ENCODE results near the gene FANCI. TPM values are rescaled to one million over a fixed set of nuclear protein-coding genes. Genes with fewer than 3 reads are reported as not detected.

Gene FANCI
- total and polyA plus RNA-seq, 2 of the 4 experiments (the other 2 are of a cell fraction) = 13.2 to 34.2 TPM

DNA sequence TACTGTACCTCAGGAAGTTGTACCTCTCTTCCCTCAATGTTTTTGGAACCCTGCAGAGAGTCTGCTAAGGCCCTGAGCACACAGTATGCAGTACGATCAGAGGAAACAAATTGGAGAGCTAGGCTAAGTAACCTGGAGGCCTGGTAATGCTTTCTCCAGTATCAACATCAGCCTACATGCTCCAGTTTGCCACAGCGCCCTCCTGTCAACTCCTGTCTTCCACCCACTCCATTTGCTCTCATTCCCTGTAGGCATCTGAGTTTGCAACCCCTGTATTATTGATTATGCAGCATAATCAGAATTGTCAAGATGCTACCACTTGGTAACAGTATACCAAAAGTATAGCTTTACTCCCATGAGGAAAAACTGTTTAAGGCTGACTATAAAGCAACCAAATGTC, 76.4 kb downstream of the FANCI start:
- H3K9ac ChIP-seq (ENCODE audit: low read depth, low read length) = no peak overlapping the region
- H3K4me2 ChIP-seq (ENCODE audit: low read depth, low read length) = no peak overlapping the region
- H4K5ac ChIP-seq (ENCODE audit: low read depth, low read length) = no peak overlapping the region
- H3K18ac ChIP-seq (ENCODE audit: low read depth, low read length) = no peak overlapping the region
- CTCF ChIA-PET = interaction anchor here (0.5 kb wide), 1 partner anchor 262 kb away, joined by 3 read pairs; no protein-coding TSS in a partner anchor
- TF ChIP-seq BHLHE40 (IDR thresholded peaks at IDR 0.05; ENCODE audit: low read depth, low read length) = no peak
- TF ChIP-seq MAFK (IDR thresholded peaks at IDR 0.05; ENCODE audit: low read depth, low read length) = peak; percentile 57
- H3K4me3 ChIP-seq (ENCODE audit: insufficient read depth, low read depth, low read length) = no peak overlapping the region
- H3K27ac ChIP-seq (ENCODE audit: insufficient read depth, low read length) = no peak overlapping the region
- POLR2A ChIA-PET (ENCODE audit: unreplicated experiment) = no interaction called here
- WGBS, 2 experiments (ENCODE audit: extremely low coverage in 2 of 2, insufficient read length in 1 of 2) = 100% methylated on average over 1 of the region's 2 CpGs; no CpG with 5 or more reads in 1 of the 2 experiments
- BruUV-seq (replicated peaks) = no TSS peak
- H2BK20ac ChIP-seq (ENCODE audit: low read depth, low read length) = no peak overlapping the region
- no peak overlapping the region for H3K56ac ChIP-seq (ENCODE audit: extremely low read depth, insufficient read depth, low read length)
- no peaks in the 10 kb centered on the region for H3K27me3 ChIP-seq (ENCODE audit: control insufficient read depth, insufficient read depth, low read length)
- in situ Hi-C loops (cut with MboI; ENCODE audit: low sequenced_read_pairs) (no loop called here), dilution Hi-C loops (cut with HindIII; ENCODE audit: low sequenced_read_pairs, unreplicated experiment) (no loop called here), intact Hi-C loops (cut with micrococcal nuclease) (no loop called here)
- no peak overlapping the region for H2BK5ac ChIP-seq (ENCODE audit: low read depth, low read length, poor library complexity, severe bottlenecking)
- no peak overlapping the region for H3K4ac ChIP-seq (ENCODE audit: low read depth, low read length)
- H3K9me1 ChIP-seq (ENCODE audit: insufficient read depth, low read length) = peaks cover 7% of the 10 kb centered on the region
- H3K36me3 ChIP-seq (ENCODE audit: control insufficient read depth, insufficient read depth, low read length) = peaks cover 89% of the 10 kb centered on the region
- no peaks in the 10 kb centered on the region for H3K4me1 ChIP-seq (ENCODE audit: control insufficient read depth, insufficient read depth, low read length)
- ATAC-seq (ENCODE audit: low read depth) (no peak), DNase-seq (no peak)
- no peak overlapping the region for H2AFZ ChIP-seq (replicated peaks; ENCODE audit: low read length, poor library complexity)
- peaks cover 26 to 58% of the 10 kb centered on the region in 2 experiments for H3K79me1 ChIP-seq (ENCODE audit: low read depth in 1 of 2, low read length in 2 of 2)
- H4K91ac ChIP-seq (ENCODE audit: insufficient read depth, low read depth, low read length) = no peak overlapping the region
- no peak overlapping the region for H2BK15ac ChIP-seq (ENCODE audit: low read depth, low read length)
- H2AK9ac ChIP-seq (replicated peaks; ENCODE audit: low read depth, low read length, poor library complexity) = no peak overlapping the region
- no peaks in the 10 kb centered on the region for H3K9me3 ChIP-seq (ENCODE audit: control insufficient read depth, insufficient read depth, low read length)
- no peak overlapping the region for H3K23ac ChIP-seq (ENCODE audit: low read depth, low read length)
- H2AK5ac ChIP-seq (ENCODE audit: low read depth, low read length) = no peak overlapping the region
- peaks cover 36% of the 10 kb centered on the region for H4K20me1 ChIP-seq (ENCODE audit: insufficient read depth, low read length)
- no peak overlapping the region for H4K8ac ChIP-seq (ENCODE audit: low read depth in 2 of 2, low read length in 2 of 2)
- H2BK120ac ChIP-seq (ENCODE audit: low read depth, low read length) = no peak overlapping the region
- H3K14ac ChIP-seq (replicated peaks; ENCODE audit: low read depth, low read length) = no peak overlapping the region
